Sigmoid colon (tissue), 7 donors: ENCODE data around the gene SLC46A1. TPM values are rescaled to one million over a fixed set of nuclear protein-coding genes. Genes with fewer than 3 reads are reported as not detected.
A peak's percentile ranks its signal among the peaks of the same experiment; 100 is the strongest.

Experiments used
- DNase-seq: peaks from one replicate; pipeline ENCODE4 v3.0.0-alpha.2; 2019
- H3K27ac ChIP-seq, 4 donors: fragments of 200-600 bp; sonication (generic); one replicate each; pipeline ENCODE4 v1.5.1; 2016 to 2019; ENCODE audit warnings: mild to moderate bottlenecking in 1 of 4
- H3K27me3 ChIP-seq, 3 donors: fragments of 200-600 bp; sonication (generic); one replicate each; pipeline ENCODE4 v1.5.1; 2019; ENCODE audit warnings: mild to moderate bottlenecking in 1 of 3
- H3K36me3 ChIP-seq, 4 donors: fragments of 200-600 bp; sonication (generic); one replicate each; pipeline ENCODE4 v1.5.1; 2016 to 2019
- H3K4me1 ChIP-seq, 4 donors: fragments of 200-600 bp; sonication (generic); one replicate each; pipeline ENCODE4 v1.5.1; 2017 to 2019
- H3K4me3 ChIP-seq, 4 donors: fragments of 200-600 bp; sonication (generic); one replicate each; pipeline ENCODE4 v1.5.1; 2017 to 2019; ENCODE audit warnings: mild to moderate bottlenecking in 2 of 4, moderate library complexity in 1 of 4
- H3K9me3 ChIP-seq, 4 donors: fragments of 200-600 bp in 3 of 4; sonication (generic) in 3 of 4; one replicate each; pipeline versions ENCODE4 v1.5.1 to v1.6.1; 2013 to 2019
- CTCF ChIP-seq, 4 experiments: fragments of 450-650 bp in 3 of 4; fragments of 200-600 bp in 1 of 4; IDR thresholded peaks; one replicate each; pipeline ENCODE4 v1.5.1; 2016 to 2019; ENCODE audit warnings: antibody characterized with exemption in 4 of 4, mild to moderate bottlenecking in 3 of 4, moderate library complexity in 2 of 4
- EP300 ChIP-seq, 4 donors: sonication (generic); formaldehyde crosslinking; IDR thresholded peaks; one replicate each; pipeline ENCODE4 v1.6.1; 2017; ENCODE audit warnings: antibody characterized with exemption in 4 of 4
- POLR2A ChIP-seq, 2 donors: fragments of 450-650 bp; IDR thresholded peaks; one replicate each; pipeline ENCODE4 v1.6.1; 2016; ENCODE audit warnings: antibody characterized with exemption in 2 of 2, mild to moderate bottlenecking in 2 of 2, moderate library complexity in 2 of 2
- POLR2AphosphoS5 ChIP-seq, 4 donors: sonication (generic); formaldehyde crosslinking; IDR thresholded peaks; one replicate each; pipeline ENCODE4 v1.6.1; 2017; ENCODE audit warnings: antibody characterized with exemption in 4 of 4
- WGBS, 2 donors: extraction: QIAGEN DNeasy Blood & Tissue Kit; methylation state at CpG; one replicate each; pipeline ENCODE4 v1.1.7; 2013; 5-methylcytosine and 5-hydroxymethylcytosine counted together
- intact Hi-C: fragments of 100-400 bp; cut with DNase I; formaldehyde crosslinking; loops from one replicate; pipeline ENCODE4 v1.15.1; 2023
- polyA plus RNA-seq, 3 donors: library from polyadenylated mRNA; stranded (reverse); fragments of 200-250 nt; gene quantifications; one replicate each; pipeline ENCODE4 v1.2.3, GENCODE V29; 2013
- total RNA-seq, 4 donors: library from RNA; depleted of rRNA; stranded (reverse); fragments of >200 nt; gene quantifications; one replicate each; pipeline ENCODE4 v1.1.0, GENCODE V29; 2016
- donor health status: healthy with polysubstance abuse.
- donor health status: Bipolar disorder and iron deficiency.
- donor health status: healthy.

The SLC46A1 gene
- total and polyA plus RNA-seq, 7 donors, result 2.7 to 8.6 (median 4.4) TPM

- Histone ChIP-seq H3K36me3 (peaks cover 45 to 99% (median 66%) of the 10 kb centered on the region in 4 donors), H3K27me3 (no peaks in the 10 kb centered on the region), H3K27ac (peak overlapping the region in 2 of 4 donors; percentile 24 to 40), H3K4me1 (peaks cover 0 to 11% (median 0%) of the 10 kb centered on the region in 4 donors), H3K4me3 (no peak overlapping the region), H3K9me3 (no peaks in the 10 kb centered on the region)
- 73 to 77% methylated on average over 7 of the region's 7 CpGs for WGBS, 2 donors
- intact Hi-C loops, result no loop called here
- TF ChIP-seq CTCF (IDR thresholded peaks at IDR 0.05) (no peak), EP300 (IDR thresholded peaks at IDR 0.05) (no peak), POLR2A (IDR thresholded peaks at IDR 0.05) (no peak)
- no peak for DNase-seq
Observed at GRCh38 chr17:28346746-28347246, 59.2 kb downstream of the SLC46A1 start.

DNA sequence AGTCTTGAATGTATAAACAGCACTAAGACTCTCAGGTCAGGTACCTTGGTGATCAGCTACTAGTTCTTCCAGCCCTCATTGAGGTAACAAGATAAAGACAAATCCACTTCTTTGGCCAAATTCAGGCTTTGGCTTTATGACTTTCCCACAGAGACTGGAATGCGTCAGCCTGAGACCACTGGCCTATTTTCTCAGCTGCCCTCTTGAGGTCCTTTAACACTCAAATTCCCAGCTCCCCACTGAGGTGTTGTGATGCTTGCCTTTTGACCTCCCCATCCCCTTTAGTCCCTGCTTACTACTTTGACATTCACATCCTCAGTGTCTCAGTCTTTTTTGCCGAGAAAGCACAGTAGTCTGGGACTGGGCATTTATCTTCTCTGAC lies 59.8 kb downstream of the SLC46A1 start:
- 92 to 93% methylated on average over 2 of the region's 2 CpGs for WGBS, 2 donors
- DNase-seq, result no peak
- no peak for TF ChIP-seq EP300 (IDR thresholded peaks at IDR 0.05)
- no peak for TF ChIP-seq CTCF (IDR thresholded peaks at IDR 0.05)
- TF ChIP-seq POLR2A (IDR thresholded peaks at IDR 0.05), result no peak
- TF ChIP-seq POLR2AphosphoS5 (IDR thresholded peaks at IDR 0.05), result no peak
- Histone ChIP-seq H3K27me3 (no peaks in the 10 kb centered on the region), H3K4me1 (peaks cover 0 to 11% (median 0%) of the 10 kb centered on the region in 4 donors), H3K9me3 (no peaks in the 10 kb centered on the region), H3K36me3 (peaks cover 45 to 99% (median 66%) of the 10 kb centered on the region in 4 donors), H3K4me3 (no peak overlapping the region), H3K27ac (peak overlapping the region in 1 of 4 donors; percentile 24)
- intact Hi-C loops, result no loop called here

DNA sequence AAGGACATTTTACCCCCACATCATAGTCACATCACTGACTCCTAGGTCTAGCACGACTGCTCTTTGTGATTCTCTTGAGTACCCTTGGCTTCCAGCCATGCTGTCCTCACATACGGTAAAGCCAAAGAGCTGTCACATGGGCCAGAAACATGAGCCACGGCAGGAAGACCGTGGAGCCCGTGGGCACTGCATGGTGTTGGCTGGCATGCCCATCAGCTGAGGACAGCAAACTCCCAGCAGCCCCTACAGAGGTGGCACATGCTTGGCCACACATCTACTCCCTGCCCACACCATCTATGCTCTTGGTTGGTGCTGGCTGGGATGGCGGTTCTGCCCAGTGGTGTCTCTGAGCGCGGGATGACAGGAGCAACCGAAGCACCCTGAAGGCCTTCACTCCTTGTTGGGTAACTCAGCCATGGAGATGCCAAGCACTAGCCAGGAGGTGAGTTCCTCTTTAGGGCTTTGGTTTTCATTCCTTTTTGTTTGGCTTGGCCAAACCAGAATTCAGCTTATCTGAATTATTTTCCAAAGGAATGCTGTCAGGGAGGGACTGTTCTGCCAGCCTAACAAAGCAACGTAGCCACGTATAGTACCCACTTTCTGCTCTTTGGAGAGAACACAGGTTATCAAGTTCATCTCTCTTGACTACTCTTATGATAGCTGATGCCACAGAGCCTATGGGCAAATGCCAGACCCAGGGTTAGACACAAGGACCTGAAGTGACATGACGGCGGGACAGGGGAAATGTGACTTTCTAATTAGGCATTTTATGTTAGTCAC lies 60.4 kb downstream of the SLC46A1 start:
- peaks cover 48 to 99% (median 66%) of the 10 kb centered on the region in 4 donors for H3K36me3 ChIP-seq

More for the DNA sequence above, 60.4 kb downstream of the SLC46A1 start:
- 78 to 87% methylated on average over 13 of the region's 13 CpGs for WGBS, 2 donors
- Histone ChIP-seq H3K9me3 (no peaks in the 10 kb centered on the region), H3K27me3 (no peaks in the 10 kb centered on the region), H3K27ac (no peak overlapping the region), H3K4me3 (no peak overlapping the region), H3K4me1 (peaks cover 0 to 11% (median 0%) of the 10 kb centered on the region in 4 donors)
- TF ChIP-seq EP300 (IDR thresholded peaks at IDR 0.05) (no peak), POLR2AphosphoS5 (IDR thresholded peaks at IDR 0.05) (no peak), POLR2A (IDR thresholded peaks at IDR 0.05) (no peak), CTCF (IDR thresholded peaks at IDR 0.05) (no peak)
- DNase-seq, result no peak
- intact Hi-C loops, result no loop called here

Other genes starting within 250 kb of the SLC46A1 start
- gene TMEM97, start 87.0 kb downstream of the SLC46A1 start, total RNA-seq, result 10 to 100 TPM in 1 of 4 donors, 1 to 10 TPM in 3; 5.8 to 10.9 (median 9.2) TPM
- gene TMEM97, start 87.0 kb downstream of the SLC46A1 start, polyA plus RNA-seq, result 10 to 100 TPM in 1 of 3 donors, 1 to 10 TPM in 2; 3.6 to 25.2 (median 6.2) TPM
- 10 to 100 TPM; 48.5 to 73.6 (median 58.1) TPM for gene IFT20, start 70.7 kb downstream of the SLC46A1 start, total RNA-seq
- 10 to 100 TPM; 32.5 to 65.2 (median 59.5) TPM for gene IFT20, start 70.7 kb downstream of the SLC46A1 start, polyA plus RNA-seq
- gene TNFAIP1, start 70.5 kb downstream of the SLC46A1 start, total RNA-seq, result 10 to 100 TPM; 14.6 to 20.8 (median 17.1) TPM
- 10 to 100 TPM; 15.0 to 18.5 (median 17.9) TPM for gene TNFAIP1, start 70.5 kb downstream of the SLC46A1 start, polyA plus RNA-seq
- gene POLDIP2, start 48.7 kb downstream of the SLC46A1 start, total RNA-seq, result 10 to 100 TPM; 55.8 to 65.6 (median 59.3) TPM
- gene POLDIP2, start 48.7 kb downstream of the SLC46A1 start, polyA plus RNA-seq, result 10 to 100 TPM; 66.1 to 80.5 (median 75.6) TPM
- not detected for gene SEBOX, start 41.0 kb downstream of the SLC46A1 start, total RNA-seq
- gene SEBOX, start 41.0 kb downstream of the SLC46A1 start, polyA plus RNA-seq, result not detected
- 1 to 10 TPM in 1 of 4 donors, under 1 TPM in 3; 0.16 to 1.9 (median 0.38) TPM for gene VTN, start 35.9 kb downstream of the SLC46A1 start, total RNA-seq
- under 1 TPM in 2 of 3 donors, not detected in 1; 0.45 to 0.60 TPM for gene VTN, start 35.9 kb downstream of the SLC46A1 start, polyA plus RNA-seq
- 10 to 100 TPM in 2 of 4 donors, 1 to 10 TPM in 2; 7.7 to 13.3 (median 10.1) TPM for gene SARM1, start 34.5 kb downstream of the SLC46A1 start, total RNA-seq
- 10 to 100 TPM in 1 of 3 donors, 1 to 10 TPM in 2; 3.5 to 10.2 (median 6.0) TPM for gene SARM1, start 34.5 kb downstream of the SLC46A1 start, polyA plus RNA-seq
- gene SLC13A2, start 67.4 kb upstream of the SLC46A1 start, total RNA-seq, result under 1 TPM in 1 of 4 donors, not detected in 3; under 0.01 TPM
- 10 to 100 TPM in 2 of 3 donors, 1 to 10 TPM in 1; 8.4 to 29.1 (median 11.4) TPM for gene SLC13A2, start 67.4 kb upstream of the SLC46A1 start, polyA plus RNA-seq
- not detected for gene FOXN1, start 100.1 kb upstream of the SLC46A1 start, total RNA-seq
- under 1 TPM; 0.23 to 0.60 (median 0.38) TPM for gene FOXN1, start 100.1 kb upstream of the SLC46A1 start, polyA plus RNA-seq
- 10 to 100 TPM; 20.7 to 25.8 (median 23.6) TPM for gene UNC119, start 146.4 kb upstream of the SLC46A1 start, total RNA-seq
- gene UNC119, start 146.4 kb upstream of the SLC46A1 start, polyA plus RNA-seq, result 10 to 100 TPM; 23.4 to 35.8 (median 31.2) TPM
- 10 to 100 TPM; 17.2 to 42.5 (median 36.7) TPM for gene PIGS, start 165.3 kb upstream of the SLC46A1 start, total RNA-seq
- gene PIGS, start 165.3 kb upstream of the SLC46A1 start, polyA plus RNA-seq, result 10 to 100 TPM; 19.2 to 66.3 (median 27.0) TPM
- gene ALDOC, start 170.7 kb upstream of the SLC46A1 start, total RNA-seq, result 10 to 100 TPM; 10.2 to 30.0 (median 24.9) TPM
- gene ALDOC, start 170.7 kb upstream of the SLC46A1 start, polyA plus RNA-seq, result 10 to 100 TPM; 28.8 to 43.3 (median 38.4) TPM
- gene SPAG5, start 192.8 kb upstream of the SLC46A1 start, total RNA-seq, result 1 to 10 TPM in 3 of 4 donors, under 1 TPM in 1; 0.33 to 3.9 (median 1.6) TPM
- 10 to 100 TPM in 2 of 3 donors, 1 to 10 TPM in 1; 6.6 to 35.2 (median 12.9) TPM for gene SPAG5, start 192.8 kb upstream of the SLC46A1 start, polyA plus RNA-seq
- 1 to 10 TPM; 1.5 to 6.9 (median 3.4) TPM for gene RSKR, start 208.0 kb upstream of the SLC46A1 start, total RNA-seq
- 1 to 10 TPM in 1 of 3 donors, under 1 TPM in 1, not detected in 1; 0.23 to 6.8 TPM for gene RSKR, start 208.0 kb upstream of the SLC46A1 start, polyA plus RNA-seq
- gene BLTP2, start 238.9 kb upstream of the SLC46A1 start, total RNA-seq, result 10 to 100 TPM; 71.0 to 84.5 (median 80.3) TPM
- gene BLTP2, start 238.9 kb upstream of the SLC46A1 start, polyA plus RNA-seq, result 10 to 100 TPM; 10.2 to 55.1 (median 17.6) TPM